ENCODE data around the gene POLR3K. TPM values are rescaled to one million over a fixed set of nuclear protein-coding genes. Genes with fewer than 3 reads are reported as not detected.

POLR3K gene
- total RNA-seq, result 13.7 and 14.9 TPM in 2 replicates

GRCh38 chr16:53346-54236 is at the start of gene POLR3K, which contains the start of gene SNRNP25:
Gene POLR3K, minus strand, starts transcription at chr16:53608. Its CDS starts 22 bp downstream, at chr16:53586.
Gene SNRNP25, plus strand, starts transcription at chr16:53828. Its CDS starts 189 bp downstream, at chr16:54017.

GRCh38 chr16:77807-78443 is 24.5 kb upstream of the POLR3K start, which contains the start of gene MPG:
Gene MPG, plus strand, starts transcription at chr16:78225. Its CDS starts 85 bp downstream, at chr16:78310.

GRCh38 chr16:72561-73548 is 19.4 kb upstream of the POLR3K start, which contains the start of gene RHBDF1:
Gene RHBDF1, minus strand, starts transcription at chr16:72631. Its CDS starts 7,616 bp downstream, at chr16:65015.

Other genes starting within 250 kb of the POLR3K start
- gene SNRNP25, start 220 bp upstream of the POLR3K start, total RNA-seq, result 47.7 and 50.8 TPM in 2 replicates
- gene RHBDF1, start 19.0 kb upstream of the POLR3K start, total RNA-seq, result 23.3 and 28.7 TPM in 2 replicates
- gene MPG, start 24.6 kb upstream of the POLR3K start, total RNA-seq, result 132 and 144 TPM in 2 replicates
- gene NPRL3, start 85.1 kb upstream of the POLR3K start, total RNA-seq, result 18.8 and 20.7 TPM in 2 replicates
- gene HBZ, start 99.0 kb upstream of the POLR3K start, total RNA-seq, result not detected in 2 replicates
- not detected in 2 replicates for gene HBM, start 112.4 kb upstream of the POLR3K start, total RNA-seq
- not detected in 2 replicates for gene HBA2, start 119.3 kb upstream of the POLR3K start, total RNA-seq
- gene HBA1, start 123.1 kb upstream of the POLR3K start, total RNA-seq, result not detected in 2 replicates
- gene HBQ1, start 126.9 kb upstream of the POLR3K start, total RNA-seq, result not detected in 2 replicates
- gene LUC7L, start 175.8 kb upstream of the POLR3K start, total RNA-seq, result 30.8 and 35.3 TPM in 2 replicates
- gene FAM234A, start 181.2 kb upstream of the POLR3K start, total RNA-seq, result 53.7 and 82.6 TPM in 2 replicates
- 0.25 and 1.1 TPM in 2 replicates for gene RGS11, start 222.3 kb upstream of the POLR3K start, total RNA-seq
- 0.20 and 2.0 TPM in 2 replicates for gene ARHGDIG, start 227.0 kb upstream of the POLR3K start, total RNA-seq
- gene PDIA2, start 229.6 kb upstream of the POLR3K start, total RNA-seq, result 0.07 TPM in 1 of 2 replicates, not detected in the other